B cell (primary cell): ENCODE measurements around the gene PCDHGB1. TPM values are rescaled to one million over a fixed set of nuclear protein-coding genes. Genes with fewer than 3 reads are reported as not detected.

ENCODE experiments used
- ATAC-seq: fragments of 200-7000 bp; cut with Tn5 transposase; one replicate; pipeline ENCODE4 v1.10.0; 2021; ENCODE audit warnings: low read depth, mild to moderate bottlenecking, moderate number of reproducible peaks, moderate library complexity
- CTCF ChIA-PET: fragments of 350-600 bp; sonication (Branson Sonifier 250); formaldehyde crosslinking; loops from one replicate; lab custom pipeline; 2021; ENCODE audit warnings: antibody characterized with exemption, inconsistent platforms; lab: Charles Lee
- POLR2A ChIA-PET: fragments of 350-600 bp; sonication (Branson Sonifier 250); formaldehyde crosslinking; loops from one replicate; lab custom pipeline; 2021; ENCODE audit warnings: antibody characterized with exemption; lab: Charles Lee
- DNase-seq: peaks from one replicate; pipeline ENCODE4 v3.0.0; 2013
- H2AFZ ChIP-seq: 2 replicates; pipeline ENCODE4 v1.6.1; 2012; ENCODE audit warnings: mild to moderate bottlenecking, low read depth, low read length; ENCODE audit not compliant: insufficient read depth, poor library complexity, severe bottlenecking
- H3K27ac ChIP-seq, 2 donors: 1 replicate in 1 of 2; 2 replicates in 1 of 2; pipeline ENCODE4 v1.5.1; 2012 to 2013; ENCODE audit warnings: low read length in 2 of 2, mild to moderate bottlenecking in 2 of 2, moderate library complexity in 1 of 2
- H3K27me3 ChIP-seq, 4 experiments: fragments of 200-600 bp in 1 of 4; sonication (generic) in 1 of 4; replicated peaks in 1 of 4; 1 replicate in 2 of 4; 2 replicates in 2 of 4; pipeline versions ENCODE4 v1.6.1 to v1.7.0; 2013 to 2016; ENCODE audit warnings: low read length in 3 of 4, mild to moderate bottlenecking in 2 of 4, mixed read lengths in 1 of 4, moderate library complexity in 1 of 4; ENCODE audit not compliant: insufficient read depth in 4 of 4, control insufficient read depth in 3 of 4; ENCODE audit errors: control extremely low read depth in 1 of 4
- H3K36me3 ChIP-seq, 2 experiments: replicated peaks in 1 of 2; 1 replicate in 1 of 2; 2 replicates in 1 of 2; pipeline versions ENCODE4 v1.6.1 to v1.7.1; 2013; ENCODE audit warnings: low read length in 1 of 2; ENCODE audit not compliant: insufficient read depth in 2 of 2, control insufficient read depth in 1 of 2; ENCODE audit errors: control extremely low read depth in 1 of 2, extremely low read depth in 1 of 2
- H3K4me1 ChIP-seq, 2 donors: fragments of 200-600 bp in 1 of 2; sonication (generic) in 1 of 2; 1 replicate in 1 of 2; 2 replicates in 1 of 2; pipeline versions ENCODE4 v1.5.1 to v1.6.1; 2013 to 2017; ENCODE audit warnings: low read length in 2 of 2; ENCODE audit not compliant: control insufficient read depth in 2 of 2, insufficient read depth in 2 of 2
- H3K4me2 ChIP-seq: replicated peaks from 2 replicates; pipeline ENCODE3; 2012; ENCODE audit warnings: mild to moderate bottlenecking, low read depth, low read length; ENCODE audit not compliant: poor library complexity, severe bottlenecking
- H3K4me3 ChIP-seq, 5 experiments: fragments of 200-600 bp in 1 of 5; sonication (generic) in 1 of 5; 1 replicate in 3 of 5; 2 replicates in 2 of 5; pipeline versions ENCODE4 v1.5.1 to v1.7.0; 2011 to 2016; ENCODE audit warnings: low read length in 4 of 5, mild to moderate bottlenecking in 4 of 5, low read depth in 2 of 5, control low read depth in 1 of 5, moderate library complexity in 1 of 5; ENCODE audit not compliant: insufficient read depth in 1 of 5; ENCODE audit errors: control extremely low read depth in 1 of 5, extremely low read depth in 1 of 5
- H3K79me2 ChIP-seq: fragments of 200-600 bp; sonication (generic); one replicate; pipeline ENCODE4 v1.6.0; 2016; ENCODE audit warnings: low read length; ENCODE audit not compliant: control insufficient read depth, insufficient read depth
- H3K9ac ChIP-seq: fragments of 200-600 bp; sonication (generic); 2 replicates; pipeline ENCODE4 v1.6.1; 2017; ENCODE audit warnings: mild to moderate bottlenecking, low read length, moderate library complexity
- H3K9me3 ChIP-seq, 3 donors: one replicate each; pipeline versions ENCODE4 v1.6.1 to v1.7.1; 2013; ENCODE audit warnings: low read length in 2 of 3; ENCODE audit not compliant: control insufficient read depth in 2 of 3, insufficient read depth in 1 of 3; ENCODE audit errors: control extremely low read depth in 1 of 3
- H4K20me1 ChIP-seq: 2 replicates; pipeline ENCODE4 v1.6.0; 2012; ENCODE audit warnings: mild to moderate bottlenecking, low read length; ENCODE audit not compliant: insufficient read depth, control insufficient read depth, poor library complexity, severe bottlenecking
- H3K27ac Mint-ChIP-seq: one replicate; pipeline ENCODE4 v1.8.0; 2021; ENCODE audit warnings: mixed read lengths
- H3K27me3 Mint-ChIP-seq: one replicate; pipeline ENCODE4 v1.8.0; 2021; ENCODE audit warnings: mixed read lengths
- H3K4me1 Mint-ChIP-seq: one replicate; pipeline ENCODE4 v1.8.0; 2021; ENCODE audit warnings: mixed read lengths
- H3K4me3 Mint-ChIP-seq: one replicate; pipeline ENCODE4 v1.8.0; 2021; ENCODE audit warnings: mixed read lengths
- H3K9me3 Mint-ChIP-seq: one replicate; pipeline ENCODE4 v1.8.0; 2022; ENCODE audit warnings: mixed read lengths; ENCODE audit not compliant: insufficient read depth
- CTCF ChIP-seq: fragments of 200-600 bp; IDR thresholded peaks from one replicate; pipeline ENCODE4 v1.8.0; 2022; ENCODE audit warnings: antibody characterized with exemption, mild to moderate bottlenecking
- EZH2 ChIP-seq: IDR thresholded peaks from 2 replicates; pipeline ENCODE4 v1.6.1; 2012; ENCODE audit warnings: borderline replicate concordance, low read depth, mild to moderate bottlenecking, moderate library complexity, low read length; ENCODE audit not compliant: insufficient read depth, poor library complexity, severe bottlenecking
- WGBS: methylation state at CpG from one replicate; pipeline ENCODE4 v1.1.5; 2013; ENCODE audit warnings: missing lambda C conversion rate; ENCODE audit not compliant: insufficient coverage; 5-methylcytosine and 5-hydroxymethylcytosine counted together
- intact Hi-C: fragments of 100-400 bp; cut with micrococcal nuclease; formaldehyde crosslinking; loops from one replicate; pipeline ENCODE4 v1.10.0; 2022
- polyA plus RNA-seq: library from polyadenylated mRNA; depleted of rRNA; stranded (reverse); fragments of >200 nt; gene quantifications from 2 replicates; pipeline ENCODE4 v1.2.3, GENCODE V29; 2012
- total RNA-seq, 2 donors: library from RNA; stranded (reverse); fragments of 120-200 nt in 1 of 2; gene quantifications; 1 replicate in 1 of 2; 2 replicates in 1 of 2; pipeline versions ENCODE4 v1.2.3 to v1.2.4, GENCODE V29; 2013 to 2022

PCDHGB1 gene
- total and polyA plus RNA-seq, 2 donors (not counting 1 experiment from before 2014, with no cell fraction given): 0.10 to 0.69 TPM

DNA sequence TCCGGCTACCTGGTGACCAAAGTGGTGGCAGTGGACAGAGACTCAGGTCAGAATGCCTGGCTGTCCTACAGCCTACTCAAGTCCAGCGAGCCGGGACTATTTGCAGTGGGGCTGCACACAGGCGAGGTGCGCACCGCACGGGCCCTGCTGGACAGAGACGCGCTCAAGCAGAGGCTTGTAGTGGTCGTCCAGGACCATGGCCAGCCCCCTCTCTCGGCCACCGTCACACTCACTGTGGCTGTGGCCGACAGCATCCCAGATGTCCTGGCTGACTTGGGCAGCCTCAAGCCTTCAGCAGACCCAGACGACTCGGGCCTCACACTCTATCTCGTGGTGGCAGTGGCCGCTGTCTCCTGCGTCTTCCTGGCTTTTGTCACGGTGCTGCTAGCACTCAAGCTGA, 7.1 kb downstream of the PCDHGB1 start:
- CTCF ChIA-PET: no interaction called here
- Histone ChIP-seq H4K20me1 (no peaks in the 10 kb centered on the region), H3K27ac (no peak overlapping the region), H3K79me2 (no peaks in the 10 kb centered on the region), H3K9ac (no peak overlapping the region), H3K9me3 (peaks cover 4 to 50% (median 28%) of the 10 kb centered on the region in 3 donors), H3K4me3 (no peak overlapping the region), H3K36me3 (no peaks in the 10 kb centered on the region), H3K4me2 (no peak overlapping the region), H2AFZ (no peak overlapping the region), H3K27me3 (peaks cover 0 to 57% (median 30%) of the 10 kb centered on the region in 4 experiments), H3K4me1 (no peaks in the 10 kb centered on the region)
- 54% methylated on average over 19 of the region's 19 CpGs for WGBS
- H3K4me3 Mint-ChIP-seq: no peak overlapping the region
- intact Hi-C loops: no loop called here
- H3K4me1 Mint-ChIP-seq: peaks cover 2% of the 10 kb centered on the region
- TF ChIP-seq EZH2: no peak
- no peak for TF ChIP-seq CTCF
- H3K27ac Mint-ChIP-seq: no peak overlapping the region
- peaks cover 9% of the 10 kb centered on the region for H3K9me3 Mint-ChIP-seq
- peaks cover 55% of the 10 kb centered on the region for H3K27me3 Mint-ChIP-seq
- POLR2A ChIA-PET: no interaction called here
- no peak for DNase-seq
- no peak for ATAC-seq

DNA sequence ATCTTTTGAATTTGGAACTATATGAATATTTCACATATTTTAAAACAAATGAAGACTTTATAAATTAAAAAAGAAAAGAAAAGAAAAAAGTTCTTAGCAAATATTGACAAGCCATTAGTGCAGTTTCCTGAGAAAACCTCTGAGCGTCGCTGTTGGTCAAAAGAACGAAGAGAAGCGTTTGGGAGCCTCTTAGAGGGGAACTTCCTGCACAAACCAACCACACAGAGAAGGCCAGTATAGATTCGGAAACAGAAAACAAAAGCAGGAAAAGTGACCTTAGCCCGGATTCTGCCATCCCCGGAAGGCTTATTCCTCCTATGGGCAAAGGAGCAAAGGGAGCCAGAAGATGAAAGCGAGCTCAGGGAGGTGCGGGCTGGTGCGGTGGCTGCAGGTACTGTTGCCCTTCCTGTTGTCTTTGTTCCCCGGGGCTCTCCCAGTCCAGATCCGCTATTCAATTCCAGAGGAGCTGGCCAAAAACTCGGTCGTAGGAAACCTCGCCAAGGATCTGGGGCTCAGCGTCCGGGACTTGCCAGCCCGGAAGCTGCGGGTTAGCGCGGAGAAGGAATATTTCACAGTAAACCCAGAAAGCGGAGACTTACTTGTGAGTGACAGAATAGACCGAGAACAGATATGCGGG, 10.0 kb downstream of the PCDHGB1 start, which contains the start of gene PCDHGB2:
Gene PCDHGB2 (plus strand): TSS at position 205 of the 637 bp plus-strand sequence. CDS start 142 bp downstream, at position 347.
- no peak for TF ChIP-seq EZH2
- peak; percentile 43 for TF ChIP-seq CTCF
- Histone ChIP-seq H3K27ac (no peak within 1 kb of the TSS), H3K4me1 (peaks cover 0 to 4% of the 10 kb centered on the region in 2 donors), H3K9ac (peak within 1 kb of the TSS; percentile 49), H4K20me1 (no peaks in the 10 kb centered on the region), H3K27me3 (peaks cover 0 to 69% (median 43%) of the 10 kb centered on the region in 4 experiments), H3K9me3 (peaks cover 6 to 57% (median 43%) of the 10 kb centered on the region in 3 donors), H2AFZ (peak within 1 kb of the TSS; percentile 30), H3K79me2 (no peaks in the 10 kb centered on the region), H3K4me2 (peak within 1 kb of the TSS; percentile 46), H3K36me3 (no peaks in the 10 kb centered on the region), H3K4me3 (peak within 1 kb of the TSS in 4 of 5 experiments; percentile 36 to 46 (median 44))
- intact Hi-C loops: no loop called here
- peak; percentile 43 for ATAC-seq
- Mint-ChIP-seq H3K4me1 (peaks cover 9% of the 10 kb centered on the region), H3K4me3 (peak within 1 kb of the TSS; percentile 81), H3K27me3 (peaks cover 64% of the 10 kb centered on the region), H3K27ac (peak within 1 kb of the TSS; percentile 28), H3K9me3 (peaks cover 7% of the 10 kb centered on the region)
- WGBS: 21% methylated on average over 22 of the region's 24 CpGs
- DNase-seq: peak; percentile 47
- CTCF ChIA-PET: interaction anchor here (1.0 to 2.1 kb wide), 2 partner anchors 40 to 202 kb away, joined by 3 to 6 read pairs; partner anchors contain the start of gene TAF7
- POLR2A ChIA-PET: no interaction called here
